ENCODE data around the gene HDAC1.

Gene HDAC1

DNA sequence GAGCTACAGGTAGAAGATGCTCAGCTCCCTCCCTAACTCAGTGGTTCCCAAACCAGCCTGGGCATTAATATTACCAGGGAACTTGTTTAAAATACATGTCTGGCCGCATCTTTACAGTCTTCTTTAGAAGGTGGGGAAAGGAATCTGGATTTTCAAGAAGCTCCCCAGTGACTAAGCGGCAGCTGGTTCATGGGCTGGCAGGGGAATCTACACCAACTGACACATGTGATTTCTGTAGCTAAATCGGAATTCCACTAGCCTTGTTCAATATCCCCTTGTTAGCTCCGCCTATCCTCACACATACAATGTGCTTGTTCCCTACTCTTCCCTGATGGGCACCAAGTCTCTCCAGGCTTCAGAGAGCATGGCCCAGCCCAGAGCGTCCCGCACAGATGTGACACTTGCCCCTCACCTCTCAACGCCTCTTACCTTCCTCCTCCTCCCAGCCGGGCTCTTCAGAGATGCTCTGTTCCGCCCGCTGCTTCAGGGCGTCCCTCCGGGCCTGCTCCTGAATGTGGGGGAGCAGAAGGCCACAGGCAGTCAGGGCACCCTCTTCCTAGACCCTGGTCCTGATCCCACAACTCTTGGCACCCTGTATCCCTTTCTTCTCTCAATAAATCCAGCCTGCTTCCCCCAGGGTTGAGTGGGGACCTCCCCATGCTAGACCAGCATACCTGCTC, 85.8 kb downstream of the HDAC1 start:
- Mint-ChIP-seq H3K36me3 (ENCODE audit: low read depth) (peaks cover 29% of the 10 kb centered on the region), H3K9me3 (no peaks in the 10 kb centered on the region)

DNA sequence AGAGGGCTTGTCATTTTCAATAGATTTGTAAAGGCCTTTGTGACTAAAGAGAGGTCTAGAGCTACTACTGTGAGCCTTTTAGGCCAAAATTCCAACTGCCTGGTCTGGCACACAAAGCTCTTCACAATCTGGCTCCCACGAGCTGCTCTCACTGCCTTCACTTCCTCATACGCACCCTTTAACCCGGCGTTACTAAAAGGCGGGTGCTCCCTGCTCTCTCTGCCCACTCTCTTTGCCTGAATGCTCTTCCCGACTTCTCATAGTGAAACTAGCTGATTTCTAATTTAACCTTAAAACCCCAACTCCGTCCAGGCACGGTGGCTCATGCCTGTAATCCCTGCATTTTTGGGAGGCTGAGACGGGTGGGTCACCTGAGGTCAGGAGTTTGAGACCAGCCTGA, 88.2 kb downstream of the HDAC1 start:
- Mint-ChIP-seq H3K27me3 (ENCODE audit: low read depth) (no peaks in the 10 kb centered on the region), H3K27ac (no peak overlapping the region)

More for the DNA sequence above, 85.8 kb downstream of the HDAC1 start:
- Mint-ChIP-seq H3K27me3 (ENCODE audit: low read depth) (no peaks in the 10 kb centered on the region), H3K4me3 (no peak overlapping the region), H3K4me1 (ENCODE audit: low read depth) (peaks cover 4% of the 10 kb centered on the region), H3K27ac (no peak overlapping the region)

More for the DNA sequence above, 88.2 kb downstream of the HDAC1 start:
- Mint-ChIP-seq H3K4me3 (no peak overlapping the region), H3K4me1 (ENCODE audit: low read depth) (no peaks in the 10 kb centered on the region), H3K36me3 (ENCODE audit: low read depth) (peaks cover 31% of the 10 kb centered on the region), H3K9me3 (no peaks in the 10 kb centered on the region)

Data from T-helper 1 cell treated with Interleukin-12 subunit alpha and Interleukin-12 subunit beta and Interleukin-4 antibody, amounts not matched to agents 30 μg/mL and 1 μg/mL, for 36 hours (primary cell).